NCI-H2107 treated with DMSO at 0.1 percent for 48 hours (cell line): ENCODE results near the gene C19orf67.
A peak's percentile ranks its signal among the peaks of the same experiment; 100 is the strongest.

ENCODE experiments used
- DNase-seq: peaks from one replicate; lab custom pipeline; 2025; ENCODE audit not compliant: unreplicated experiment; lab: John Stamatoyannopoulos, UW

C19orf67 gene

DNA sequence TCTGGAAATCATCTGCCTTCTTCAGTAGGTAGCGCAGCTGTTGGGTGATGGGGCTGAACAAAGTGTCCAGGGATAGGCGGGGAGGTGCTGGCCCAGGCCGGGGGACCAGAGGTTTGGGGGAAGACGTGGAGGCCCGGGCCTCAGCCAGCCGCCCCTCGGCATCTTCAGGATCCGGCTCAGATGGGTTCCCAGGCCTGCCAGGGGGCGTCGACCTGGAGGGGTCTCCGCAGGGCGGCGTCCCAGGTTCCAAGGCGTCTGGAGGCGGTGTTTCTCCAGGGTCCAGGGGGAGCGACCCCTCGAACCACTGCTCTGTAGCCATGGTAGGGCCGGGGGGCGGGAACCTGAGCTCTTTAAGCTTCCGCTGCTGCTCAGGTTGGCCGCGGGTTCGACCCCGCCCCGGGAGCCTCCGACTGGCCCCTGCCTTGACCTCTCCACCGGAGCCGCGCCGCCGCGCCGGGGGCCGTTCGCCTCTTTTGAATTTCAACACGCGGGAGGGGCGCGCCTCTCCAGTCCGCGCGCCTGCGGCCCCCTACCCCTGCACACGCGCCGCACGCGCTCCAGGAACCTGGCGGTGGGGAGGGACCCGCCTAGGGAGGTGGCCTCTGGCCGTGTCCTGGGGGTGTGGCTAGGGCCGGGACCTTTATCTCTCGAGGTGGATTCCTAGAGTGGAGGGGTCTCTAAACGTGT lies at the start of gene C19orf67:
C19orf67 (minus strand) TSS at position 475 of the 687 bp plus-strand sequence; CDS start at position 319, 156 bp downstream.
- DNase-seq: no peak

DNA sequence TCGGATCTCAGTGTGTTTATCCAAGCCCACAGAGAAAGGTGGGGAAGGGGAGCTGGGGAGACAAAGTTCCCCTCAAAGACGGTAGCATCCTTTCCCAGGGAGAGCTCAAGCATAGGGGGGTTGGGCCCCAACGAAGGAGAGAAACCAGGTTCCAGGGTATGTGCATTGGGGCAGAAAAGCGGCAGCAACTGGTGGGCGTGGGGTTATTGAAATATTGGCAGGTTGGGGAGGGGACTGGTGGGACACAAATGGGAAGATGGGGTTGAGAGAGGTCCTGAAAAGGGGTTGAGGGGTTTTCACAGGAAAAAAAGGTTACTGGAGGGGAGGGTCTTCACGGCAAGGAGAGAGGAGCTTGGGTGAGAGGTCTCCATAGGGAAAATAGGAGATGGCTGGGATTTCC lies 49.8 kb upstream of the C19orf67 start:
- no peak for DNase-seq

DNA sequence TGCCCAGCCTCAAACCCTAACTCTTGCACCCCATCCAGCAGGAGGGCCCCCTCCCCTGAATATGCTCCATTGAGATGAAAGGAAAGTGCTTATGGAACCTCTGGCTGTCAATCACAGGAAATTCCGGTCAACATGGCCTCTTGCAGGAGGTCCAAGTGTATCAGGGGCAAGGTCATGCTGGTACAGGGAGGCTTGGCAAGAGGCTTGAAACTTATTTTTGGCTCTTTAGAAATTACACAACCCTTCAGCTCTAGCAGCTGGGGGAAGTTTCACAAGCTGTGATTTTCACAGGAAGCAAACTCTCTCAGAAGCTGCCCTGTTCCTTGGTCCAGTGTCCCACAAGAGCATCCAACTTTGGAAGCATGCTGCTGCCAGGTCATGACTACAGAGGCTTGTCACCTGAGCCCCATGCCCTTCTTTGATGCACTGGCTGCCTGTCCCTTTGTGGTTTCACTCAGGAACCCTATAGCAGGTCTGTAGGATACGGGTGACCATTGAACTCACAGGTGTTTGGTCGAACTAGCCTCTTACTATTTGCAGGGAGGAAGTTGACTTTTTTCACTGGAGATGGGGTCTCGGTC lies 42.4 kb upstream of the C19orf67 start:
- DNase-seq: no peak

DNA sequence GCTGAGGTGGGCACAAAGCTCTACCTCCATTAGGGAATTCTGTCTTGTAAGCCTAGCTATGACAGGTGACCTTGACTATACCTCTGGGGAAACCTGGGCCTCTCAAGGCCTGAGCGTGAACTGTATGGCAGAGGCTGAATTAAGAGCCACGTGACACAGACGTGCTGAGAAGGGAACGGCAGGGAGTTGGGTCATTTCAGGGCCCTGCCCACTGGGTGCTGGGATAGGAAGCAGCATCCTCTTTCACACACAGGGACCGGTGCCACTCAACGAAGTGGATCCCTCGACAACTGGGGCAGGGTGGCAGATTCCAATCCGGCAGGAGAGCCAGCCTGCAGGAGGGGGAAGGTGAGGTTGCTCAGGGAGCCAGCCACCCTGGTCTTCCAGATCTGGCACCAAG lies 41.6 kb upstream of the C19orf67 start:
- no peak for DNase-seq

DNA sequence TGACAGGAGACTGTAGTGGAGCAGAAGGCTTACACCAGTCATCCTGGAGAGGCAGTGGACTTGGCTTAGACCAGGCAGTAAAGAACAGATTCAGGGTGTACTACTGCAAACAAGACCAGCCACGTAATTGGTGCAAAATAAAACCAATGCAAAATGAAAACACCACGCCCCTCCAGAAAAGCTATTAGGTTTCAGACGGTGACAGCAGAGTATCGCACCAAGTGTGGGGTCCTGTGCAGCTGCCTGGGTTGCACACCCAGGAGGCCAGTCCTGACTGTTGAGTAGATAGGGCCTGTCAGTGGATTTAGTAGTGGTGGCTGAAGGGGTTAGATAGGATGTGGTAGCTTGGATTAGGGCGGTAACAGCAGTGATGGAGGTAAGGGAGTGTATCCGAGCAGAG lies 37.3 kb upstream of the C19orf67 start:
- DNase-seq: no peak

DNA sequence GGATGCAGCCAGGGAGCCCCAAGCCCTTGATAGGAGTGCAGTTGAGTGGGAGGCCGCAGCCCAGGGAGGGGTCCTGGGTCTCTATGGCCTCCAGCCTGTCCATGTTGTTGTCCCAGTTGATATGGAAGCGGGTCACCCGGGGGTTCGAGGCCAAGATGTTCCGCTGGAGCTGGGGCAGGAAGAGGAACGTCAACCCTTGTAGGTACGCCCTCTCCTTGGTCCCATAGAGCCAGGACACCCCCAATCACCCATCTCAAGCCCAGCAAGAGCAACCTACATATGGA lies 34.9 kb upstream of the C19orf67 start:
- DNase-seq: no peak

DNA sequence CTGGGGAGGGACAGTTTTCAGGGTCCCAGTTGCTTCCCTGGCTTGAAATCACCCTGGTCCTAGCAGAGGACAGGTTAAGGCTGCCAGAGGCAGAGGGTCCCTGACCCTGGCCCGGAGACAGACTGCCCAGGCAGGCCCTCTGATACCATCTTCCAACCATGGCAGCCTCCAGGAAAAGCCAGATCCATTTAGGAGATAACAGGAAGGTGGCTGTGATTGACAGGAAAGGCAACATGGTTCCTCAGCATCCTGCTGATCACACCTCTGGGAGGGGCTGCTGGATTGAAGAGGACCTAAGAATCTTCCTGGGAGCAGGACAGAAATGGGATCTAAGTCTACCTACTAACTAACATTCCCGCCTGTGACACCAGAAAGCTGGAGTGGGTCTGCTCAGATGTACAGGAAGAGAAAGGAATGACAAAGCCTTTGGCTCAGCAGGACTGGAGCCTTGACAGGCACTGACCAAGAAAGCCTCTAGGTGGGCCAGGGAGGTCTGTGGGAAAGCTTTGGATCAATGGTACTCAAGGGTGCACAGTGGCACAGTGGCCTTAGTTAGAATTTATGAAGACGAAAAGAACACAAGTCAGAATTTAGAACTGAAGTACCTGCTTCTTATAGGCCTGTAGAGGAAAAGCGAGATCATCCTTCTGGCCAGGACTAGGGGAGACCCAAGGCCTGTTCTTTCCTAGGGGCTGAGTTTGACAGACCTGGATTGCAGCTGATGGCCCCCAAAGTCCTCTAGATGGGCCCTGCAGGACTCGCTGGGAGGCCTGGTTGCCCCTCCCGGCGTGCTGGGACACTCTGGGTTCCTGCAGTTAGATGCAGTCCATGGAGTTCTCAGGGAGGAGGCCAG lies 34.3 kb upstream of the C19orf67 start:
- no peak for DNase-seq

DNA sequence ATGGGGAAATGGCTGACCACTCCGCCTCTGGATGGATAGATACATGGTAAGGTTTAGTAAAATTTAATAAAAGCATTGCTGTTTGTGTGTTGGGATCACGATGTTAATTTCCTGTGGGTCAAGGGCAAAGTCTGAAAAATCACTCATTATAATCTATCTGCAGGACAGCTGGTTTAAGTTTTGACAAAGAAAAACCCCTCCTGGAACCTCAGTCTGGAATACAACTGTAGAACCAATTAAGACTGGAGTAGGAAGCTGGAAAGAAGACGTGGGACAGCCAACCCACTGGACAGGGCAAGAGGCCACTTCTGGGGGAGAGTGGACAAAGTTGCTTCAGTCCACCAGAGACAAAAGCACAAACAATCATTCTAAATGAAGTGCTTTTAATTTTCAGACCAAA lies 33.6 kb upstream of the C19orf67 start:
- no peak for DNase-seq

DNA sequence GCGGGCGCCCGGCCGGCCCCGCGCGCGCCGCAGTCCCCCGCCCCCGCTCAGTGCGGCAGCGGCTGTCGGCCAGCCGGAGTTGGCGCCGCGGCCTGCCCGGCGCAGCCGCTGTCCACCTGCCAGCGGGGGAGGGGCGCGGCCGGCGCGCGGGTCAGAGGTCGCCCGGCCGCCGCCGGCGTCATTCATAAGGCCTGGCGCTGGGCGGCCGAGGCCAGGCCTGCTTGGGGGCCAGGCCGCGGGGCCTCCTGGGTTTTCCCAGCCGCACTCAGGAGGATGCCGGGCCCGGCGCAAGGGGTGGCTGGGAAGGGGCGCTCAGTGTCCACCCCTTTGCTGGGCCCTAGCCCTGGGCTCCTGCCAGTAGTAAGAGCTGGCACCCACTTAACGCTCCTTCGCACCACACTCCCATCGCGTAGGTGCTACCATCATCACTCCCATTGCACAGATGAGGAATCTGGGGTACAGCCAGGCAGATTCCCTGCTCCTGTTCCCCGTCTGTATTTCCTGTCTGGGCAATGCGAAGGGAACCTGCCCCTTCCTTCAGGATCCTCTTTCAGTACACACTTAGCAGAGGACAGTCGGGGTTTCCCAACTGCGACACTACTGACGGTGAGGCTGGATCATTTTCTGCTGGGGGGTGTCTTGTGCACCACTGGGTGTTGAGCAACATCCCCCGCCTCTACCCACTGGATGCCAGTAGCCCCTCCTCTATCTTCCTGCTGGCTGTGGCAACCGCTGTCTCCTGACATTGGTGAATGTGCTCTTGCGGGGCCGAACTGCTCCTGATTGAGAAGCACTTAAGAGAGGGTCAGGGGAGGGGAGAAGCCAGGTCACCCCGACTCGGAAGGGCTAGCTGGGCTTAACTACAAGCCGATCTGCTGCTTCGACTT lies 32.8 kb upstream of the C19orf67 start:
- DNase-seq: peak; percentile 54

DNA sequence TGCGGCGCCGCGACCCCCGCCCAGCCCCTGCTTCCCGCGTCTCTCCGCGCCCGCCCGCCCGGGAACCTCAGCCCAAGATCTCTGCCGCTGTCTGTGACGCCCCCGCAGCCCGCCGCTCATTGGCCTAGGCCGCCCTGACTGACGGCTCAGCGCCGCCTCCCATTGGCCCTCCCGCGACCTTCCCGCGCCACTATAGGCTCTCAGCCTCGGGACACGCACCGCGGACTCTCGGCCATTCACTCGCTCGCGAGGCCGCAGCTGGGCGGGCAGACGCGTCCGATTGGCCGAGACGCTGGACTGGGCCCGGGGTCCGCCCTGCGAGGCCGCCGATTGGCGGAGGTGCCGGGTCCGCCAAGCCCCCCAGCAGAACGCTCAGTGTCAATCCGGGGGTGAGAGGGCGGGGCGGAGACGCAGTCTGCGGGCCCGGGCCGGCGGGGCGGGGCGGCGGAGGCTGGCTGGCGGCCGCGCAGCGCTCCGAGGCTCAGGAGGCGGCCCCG lies 32.1 kb upstream of the C19orf67 start, which contains the start of gene PRKACA:
PRKACA (minus strand) TSS at position 95 of the 497 bp plus-strand sequence. CDS start 215 bp downstream, outside the sequence.
- DNase-seq: peak; percentile 86

DNA sequence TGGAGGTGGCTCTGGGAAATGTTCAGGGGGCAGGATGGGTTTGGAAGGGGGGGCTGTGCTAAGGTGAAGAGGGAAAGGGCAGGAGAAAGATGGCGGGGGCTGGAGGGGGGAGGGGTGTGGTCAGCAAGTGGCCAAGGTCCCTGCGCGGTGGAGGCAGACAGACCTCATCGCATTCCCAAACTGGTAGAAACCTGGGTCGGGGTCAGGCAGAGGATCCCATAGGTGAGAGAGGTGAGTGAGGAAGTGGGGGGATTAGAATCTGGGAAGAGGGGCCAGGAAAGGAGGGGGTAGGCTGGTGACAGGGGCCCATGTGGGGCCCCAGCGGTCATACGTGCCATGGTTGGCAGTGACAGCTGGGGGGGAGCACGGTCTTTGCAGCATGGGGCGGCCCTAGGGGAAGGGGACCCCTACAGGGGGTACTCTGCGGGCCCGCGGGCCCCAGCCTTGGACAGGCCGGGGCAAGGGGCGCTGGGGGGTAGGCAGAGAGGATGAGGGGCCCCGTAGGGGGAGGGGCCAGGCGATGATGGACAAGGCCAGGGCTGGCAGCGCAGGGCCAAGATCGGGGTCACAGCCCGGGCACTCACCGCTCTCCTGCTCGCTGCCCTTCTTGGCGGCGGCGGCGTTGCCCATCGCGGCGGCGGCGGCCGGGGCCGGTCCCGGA lies 31.5 kb upstream of the C19orf67 start:
- no peak for DNase-seq

DNA sequence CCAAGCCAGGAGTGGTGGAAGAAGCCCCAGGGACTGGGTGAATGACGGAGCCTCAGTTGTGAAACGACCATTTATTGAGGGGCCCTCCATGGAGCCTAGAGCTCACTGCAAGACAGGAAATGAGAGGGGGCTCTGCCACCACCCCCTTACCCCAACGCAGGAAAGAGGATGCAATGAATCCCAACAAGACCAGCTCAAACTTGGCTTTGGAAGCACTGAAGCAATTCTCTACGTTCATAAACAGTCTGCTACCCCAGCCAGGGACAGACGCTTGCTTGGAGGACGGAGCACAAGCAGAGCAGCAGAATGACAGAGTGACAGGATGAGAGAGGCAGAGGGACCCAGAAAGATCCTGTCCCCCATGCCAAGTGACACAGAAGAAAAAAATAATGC lies 30.9 kb upstream of the C19orf67 start:
- no peak for DNase-seq

DNA sequence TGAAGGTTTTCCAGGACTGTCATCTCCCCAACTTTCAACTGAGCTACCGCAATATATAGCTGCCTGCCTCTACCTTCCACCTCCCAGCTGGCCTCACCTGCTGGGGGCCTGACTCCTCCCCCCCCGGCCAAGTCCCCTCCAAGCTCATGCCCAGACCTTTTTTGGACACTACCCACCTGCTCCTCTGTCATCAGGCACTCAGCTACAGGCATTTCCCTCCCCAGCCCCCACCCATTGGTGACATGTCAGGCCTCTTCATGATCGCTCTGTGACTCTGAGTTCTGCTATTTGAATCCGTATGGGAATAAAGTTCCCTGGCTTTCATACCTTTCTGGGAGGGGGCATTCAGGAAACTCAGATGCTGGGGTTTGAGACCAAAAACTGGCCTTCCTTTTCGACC lies 30.2 kb upstream of the C19orf67 start:
- no peak for DNase-seq

DNA sequence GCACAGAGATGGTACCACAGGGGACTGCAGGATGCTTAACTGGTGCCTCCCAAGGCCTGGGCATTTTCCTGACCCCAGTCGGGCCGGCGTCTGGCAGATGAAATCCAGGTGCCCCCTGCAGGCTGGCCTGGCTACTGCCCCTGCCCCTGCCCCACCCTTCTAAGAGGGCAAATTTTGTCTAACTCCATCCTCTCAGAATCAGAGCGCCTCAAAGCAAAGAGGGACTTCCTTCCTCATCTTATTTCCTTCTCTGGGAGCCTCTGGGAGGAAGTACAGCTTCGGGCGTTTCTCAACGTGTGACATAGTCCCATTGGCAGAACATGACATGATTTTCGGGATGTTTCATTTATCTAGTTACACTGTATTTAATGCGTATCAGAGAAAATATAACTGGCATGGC lies 29.3 kb upstream of the C19orf67 start:
- no peak for DNase-seq

DNA sequence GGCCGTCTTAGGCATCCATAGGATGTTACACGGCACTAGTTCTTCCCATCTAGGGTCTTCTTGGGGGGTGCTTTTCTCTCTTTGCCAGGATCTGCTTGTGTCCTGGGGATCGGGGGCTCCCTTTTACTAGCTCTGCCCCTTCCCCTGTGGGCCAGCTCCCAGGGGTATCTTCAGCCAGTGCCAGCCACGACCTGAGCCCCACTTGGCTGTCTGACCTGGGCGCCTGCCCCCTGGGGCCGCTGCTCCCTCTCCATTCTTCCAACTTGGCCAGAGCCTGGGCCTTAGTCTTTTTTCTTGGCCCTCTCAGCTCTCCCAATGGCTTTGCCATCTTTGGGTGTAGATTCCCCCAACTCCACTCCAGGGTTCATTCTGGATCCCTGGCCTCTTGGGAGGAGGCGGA lies 28.9 kb upstream of the C19orf67 start:
- no peak for DNase-seq

DNA sequence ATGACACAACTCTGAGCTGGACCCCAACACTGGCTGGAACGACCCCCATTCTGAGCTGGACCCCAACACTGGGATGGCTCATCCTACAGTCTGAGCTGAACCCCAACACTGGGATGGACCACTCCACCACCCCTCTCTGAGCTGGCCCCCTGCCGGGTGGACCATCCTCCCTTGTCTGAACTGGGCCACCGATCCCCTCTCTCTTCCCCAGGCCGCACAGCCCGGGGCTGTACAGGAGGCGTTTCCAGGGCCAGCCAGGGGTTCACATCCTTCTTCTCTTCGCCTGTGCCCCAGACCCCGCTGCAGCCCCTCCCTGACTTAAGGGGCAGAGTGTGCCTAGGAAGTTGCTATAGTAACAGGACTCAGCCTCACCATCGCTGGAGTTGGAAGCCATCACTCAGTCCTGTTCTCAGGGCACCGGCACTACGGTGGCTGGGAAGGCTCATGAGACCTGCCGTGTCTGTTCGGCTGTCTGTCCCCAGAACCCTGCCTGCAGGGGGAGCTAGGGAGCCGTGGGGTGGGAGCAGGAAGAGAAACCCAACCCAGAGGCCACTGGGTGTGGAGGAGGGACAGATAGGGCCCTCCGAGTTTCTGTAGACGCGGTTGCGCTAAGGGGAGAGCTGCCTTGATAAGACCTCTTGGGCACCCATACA lies 28.3 kb upstream of the C19orf67 start:
- no peak for DNase-seq

DNA sequence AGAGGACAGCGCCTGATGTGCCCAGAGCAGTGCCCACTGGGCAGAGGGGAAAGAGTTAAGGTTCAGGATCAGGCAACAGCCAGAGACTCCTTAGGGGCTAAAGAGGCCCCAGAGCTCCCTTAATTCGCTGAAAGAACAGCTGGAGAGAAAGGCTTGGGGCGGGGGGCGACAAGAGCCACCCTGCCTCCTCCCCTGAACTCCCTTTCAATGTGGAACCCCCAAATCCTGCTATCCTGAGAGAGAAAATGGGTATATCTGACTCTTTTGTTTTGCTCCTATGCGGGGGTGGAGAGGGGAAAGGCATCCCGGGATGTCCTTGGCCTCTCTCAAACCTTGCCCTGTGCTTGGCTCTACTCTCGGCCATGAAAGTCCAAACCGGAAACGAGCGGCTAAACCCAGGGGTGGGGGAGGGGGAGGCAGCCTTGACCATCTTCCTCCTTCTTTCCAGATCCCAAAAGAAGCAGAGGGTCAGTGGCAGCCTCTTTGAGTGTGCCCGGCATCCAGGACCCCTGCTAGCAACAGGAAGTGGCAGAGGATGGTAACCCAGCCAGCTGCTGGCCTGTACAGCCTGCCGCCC lies 27.3 kb upstream of the C19orf67 start:
- DNase-seq: no peak

DNA sequence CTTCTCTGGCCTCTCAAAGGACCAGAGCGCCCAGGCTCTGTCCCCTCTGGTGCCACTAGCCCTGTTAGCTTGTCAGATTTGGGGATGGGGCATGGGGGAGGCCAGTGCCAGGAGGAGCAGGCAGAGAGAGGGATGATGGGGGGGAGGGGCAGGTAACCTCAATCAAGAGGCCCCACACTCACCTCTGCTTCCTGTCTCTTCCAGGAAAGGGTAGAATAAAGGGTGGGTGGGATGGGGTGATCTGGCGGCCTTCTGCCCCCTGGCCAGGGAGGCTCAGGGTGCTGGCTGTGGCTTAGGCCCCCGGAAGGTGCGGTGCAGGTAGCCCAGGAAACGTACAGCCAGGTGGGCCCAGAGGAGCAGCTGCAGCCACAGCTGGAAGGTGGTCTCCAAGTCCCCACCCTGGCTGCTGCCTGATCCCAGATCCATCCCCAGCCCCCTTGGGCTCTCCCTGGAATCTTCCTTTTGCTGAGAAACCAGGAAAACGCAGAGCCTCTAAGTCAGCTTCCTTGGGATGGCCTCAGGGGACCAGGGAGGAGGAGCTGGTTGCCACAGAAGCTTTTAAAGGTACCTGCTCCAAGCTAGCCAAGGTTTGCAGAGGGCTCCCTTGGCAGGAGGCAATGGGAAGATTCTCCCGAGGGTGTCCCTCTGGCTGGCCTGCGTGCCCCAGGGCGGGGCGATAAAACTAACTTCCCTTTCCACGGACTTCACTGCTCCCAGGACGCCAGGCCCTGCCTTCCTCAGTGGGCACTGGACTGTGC lies 26.6 kb upstream of the C19orf67 start:
- DNase-seq: no peak

DNA sequence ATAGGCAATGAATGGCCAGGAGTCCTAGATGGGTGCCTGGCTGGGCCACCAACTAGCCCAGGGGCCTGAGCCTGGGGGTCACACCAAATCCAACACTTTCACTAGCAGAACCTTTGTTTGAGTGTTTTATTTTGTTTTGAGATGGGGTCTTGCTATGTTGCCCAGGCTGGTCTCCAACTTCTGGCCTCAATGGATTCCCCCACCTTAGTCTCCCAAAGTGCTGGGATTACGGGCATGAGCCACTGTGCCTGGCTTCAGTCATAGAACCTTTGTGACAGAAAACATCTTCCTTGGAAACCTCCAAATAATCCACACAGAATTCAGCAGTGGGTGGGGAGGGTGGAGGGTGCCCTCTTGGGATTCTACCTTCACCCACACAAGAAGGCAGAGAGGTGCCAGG lies 25.9 kb upstream of the C19orf67 start:
- DNase-seq: no peak
